Measurements from ENCODE around the gene DRAP1. TPM values are rescaled to one million over a fixed set of nuclear protein-coding genes. Genes with fewer than 3 reads are reported as not detected.
A peak's percentile ranks its signal among the peaks of the same experiment; 100 is the strongest.

The DRAP1 gene
- total and polyA plus RNA-seq, 9 of the 15 experiments (the other 6 are each of a cell fraction or from before 2014, with no cell fraction given), result 9.6 to 200 (median 92.9) TPM

- DNase-seq (ENCODE audit: extremely low read depth in 1 of 4, low spot score in 3 of 4) (peak in 1 of 4 experiments; percentile 44), FAIRE-seq (no peak), ATAC-seq (no peak)
- ChIA-PET POLR2A (interaction anchor here (1.4 to 8.2 kb wide), 4 partner anchors 10 to 46 kb away, joined by 7 to 151 read pairs (median 78); partner anchors contain the start of genes CCDC85B, CFL1, CTSW and FIBP), CTCF (ENCODE audit: low intra/inter-chr PET ratio) (no interaction called here)
- Histone ChIP-seq H3K9me3 (replicated peaks; ENCODE audit: control insufficient read depth, insufficient read depth, low read depth, low read length) (no peaks in the 10 kb centered on the region), H4K20me1 (replicated peaks; ENCODE audit: control insufficient read depth, insufficient read depth, low read length) (no peaks in the 10 kb centered on the region), H3K9ac (ENCODE audit: insufficient read depth in 1 of 2, low read depth in 2 of 2, low read length in 2 of 2) (peak within 1 kb of the TSS; percentile 59 to 92), H3K36me3 (ENCODE audit: control insufficient read depth, insufficient read depth, low read length) (peaks cover 7% of the 10 kb centered on the region; the same call in 2 of the 3 replicates), H3K4me2 (ENCODE audit: insufficient read depth, low read length) (peak within 1 kb of the TSS; percentile 97), H2AFZ (ENCODE audit: low read depth, low read length) (peak within 1 kb of the TSS; percentile 97), H3K79me2 (ENCODE audit: control insufficient read depth, insufficient read depth, low read length) (no peaks in the 10 kb centered on the region), H3K27me3 (ENCODE audit: control insufficient read depth in 2 of 2, insufficient read depth in 2 of 2, low read length in 2 of 2) (no peaks in the 10 kb centered on the region), H3K27ac (ENCODE audit: extremely low read depth, low read depth, low read length) (peak within 1 kb of the TSS; percentile 73), H3K4me3 (peak within 1 kb of the TSS; percentile 46), H3K4me1 (replicated peaks in 1 of 2; ENCODE audit: control insufficient read depth in 2 of 2, insufficient read depth in 2 of 2, low read length in 2 of 2) (peaks cover 15 to 50% of the 10 kb centered on the region in 2 experiments), H3K9me1 (ENCODE audit: control insufficient read depth, insufficient read depth, low read length) (no peaks in the 10 kb centered on the region)
- WGBS (ENCODE audit: insufficient coverage, low coverage, missing lambda C conversion rate), result 33% methylated on average over 17 of the region's 69 CpGs
- BruUV-seq (replicated peaks), result no TSS peak
- in situ Hi-C loops (cut with MboI), result no loop called here
- intact Hi-C loops (cut with micrococcal nuclease), result no loop called here
- no peak for TF ChIP-seq CREBBP (IDR thresholded peaks at IDR 0.05; ENCODE audit: low read depth, low read length)
- TF ChIP-seq KDM1A (IDR thresholded peaks at IDR 0.05), result no peak
- no peak for TF ChIP-seq ZNF668 (CRISPR knock-in tag; IDR thresholded peaks at IDR 0.05)
- TF ChIP-seq, protein P1, sequence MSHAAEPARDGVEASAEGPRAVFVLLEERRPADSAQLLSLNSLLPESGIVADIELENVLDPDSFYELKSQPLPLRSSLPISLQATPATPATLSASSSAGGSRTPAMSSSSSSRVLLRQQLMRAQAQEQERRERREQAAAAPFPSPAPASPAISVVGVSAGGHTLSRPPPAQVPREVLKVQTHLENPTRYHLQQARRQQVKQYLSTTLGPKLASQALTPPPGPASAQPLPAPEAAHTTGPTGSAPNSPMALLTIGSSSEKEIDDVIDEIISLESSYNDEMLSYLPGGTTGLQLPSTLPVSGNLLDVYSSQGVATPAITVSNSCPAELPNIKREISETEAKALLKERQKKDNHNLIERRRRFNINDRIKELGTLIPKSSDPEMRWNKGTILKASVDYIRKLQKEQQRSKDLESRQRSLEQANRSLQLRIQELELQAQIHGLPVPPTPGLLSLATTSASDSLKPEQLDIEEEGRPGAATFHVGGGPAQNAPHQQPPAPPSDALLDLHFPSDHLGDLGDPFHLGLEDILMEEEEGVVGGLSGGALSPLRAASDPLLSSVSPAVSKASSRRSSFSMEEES (CRISPR knock-in tag; IDR thresholded peaks at IDR 0.05), result no peak
- no peak for TF ChIP-seq PBX2 (CRISPR knock-in tag; IDR thresholded peaks at IDR 0.05; ENCODE audit: low read depth)
- no peak for TF ChIP-seq PBX2 (tag; conservative IDR thresholded peaks at IDR 0.05; ENCODE audit: low read depth)
- TF ChIP-seq GATAD2A (IDR thresholded peaks at IDR 0.05), result no peak
- TF ChIP-seq PHB2 (IDR thresholded peaks at IDR 0.05; ENCODE audit: low read depth), result no peak
- no peak for TF ChIP-seq SAFB (IDR thresholded peaks at IDR 0.05; ENCODE audit: borderline replicate concordance, low read depth, low read length)
- TF ChIP-seq IRF1 (CRISPR knock-in tag; IDR thresholded peaks at IDR 0.05; ENCODE audit: borderline replicate concordance), result no peak
- no peak for TF ChIP-seq E2F6 (IDR thresholded peaks at IDR 0.05; ENCODE audit: borderline replicate concordance in 1 of 2, extremely low read depth in 1 of 2, insufficient read depth in 1 of 2, insufficient read length in 1 of 2, low read depth in 1 of 2, low read length in 1 of 2, poor library complexity in 1 of 2, severe bottlenecking in 1 of 2)
- no peak for TF ChIP-seq ARID3B (CRISPR knock-in tag; IDR thresholded peaks at IDR 0.05; ENCODE audit: borderline replicate concordance)
- peak; percentile 18; the same call in 1 of the 2 replicates for TF ChIP-seq POLR2G (IDR thresholded peaks at IDR 0.05; ENCODE audit: low read depth, low read length)
Observed at GRCh38 chr11:65872586-65873317, 46.5 kb upstream of the DRAP1 start, which contains the start of gene EFEMP2. EFEMP2 (minus strand) TSS chr11:65872800; CDS start chr11:65872354, 446 bp downstream.
